ENCODE measurements around the gene FUNDC1.

GRCh38 chrX:44495091-44495490 is 47.6 kb downstream of the FUNDC1 start:
- TF ChIP-seq CTCF (conservative IDR thresholded peaks at IDR 0.05; ENCODE audit: low read length) (no peak), EZH2phosphoT487 (IDR thresholded peaks at IDR 0.05; ENCODE audit: borderline replicate concordance) (no peak)

Measured in Loucy (cell line).